MG63 (cell line): ENCODE results near the gene DPP10. TPM values are rescaled to one million over a fixed set of nuclear protein-coding genes. Genes with fewer than 3 reads are reported as not detected.
"Not testable (repeated sequence)": the region's sequence is repeated elsewhere in the genome, so short reads cannot be mapped to it uniquely, and the experiment has no call there.

ENCODE experiments used
- DNase-seq: peaks from one replicate; pipeline ENCODE4 v3.0.0-alpha.2; 2020
- H3K27me3 ChIP-seq: fragments of 250-450 bp; sonication (Bioruptor Pico); 2 replicates; pipeline ENCODE4 v1.5.1; 2020; ENCODE audit warnings: mild to moderate bottlenecking, moderate library complexity
- H3K36me3 ChIP-seq: fragments of 250-450 bp; sonication (Bioruptor Pico); 2 replicates; pipeline ENCODE4 v1.5.1; 2020; ENCODE audit warnings: mild to moderate bottlenecking, moderate library complexity
- H3K4me3 ChIP-seq: fragments of 250-450 bp; sonication (Bioruptor Pico); 2 replicates; pipeline ENCODE4 v1.5.1; 2020; ENCODE audit warnings: mild to moderate bottlenecking, moderate library complexity
- H3K9me3 ChIP-seq: fragments of 250-450 bp; sonication (Bioruptor Pico); 2 replicates; pipeline ENCODE4 v1.5.1; 2020; ENCODE audit warnings: mild to moderate bottlenecking, moderate library complexity
- total RNA-seq: library from RNA; depleted of rRNA; stranded (reverse); fragments of >200 nt; shearing (Covaris generic); gene quantifications from 2 replicates; pipeline ENCODE4 v1.2.3, GENCODE V29; 2014; ENCODE audit warnings: low replicate concordance

Gene DPP10
- total RNA-seq, 1 experiment from 2014 or later: 6.4 TPM

DNA sequence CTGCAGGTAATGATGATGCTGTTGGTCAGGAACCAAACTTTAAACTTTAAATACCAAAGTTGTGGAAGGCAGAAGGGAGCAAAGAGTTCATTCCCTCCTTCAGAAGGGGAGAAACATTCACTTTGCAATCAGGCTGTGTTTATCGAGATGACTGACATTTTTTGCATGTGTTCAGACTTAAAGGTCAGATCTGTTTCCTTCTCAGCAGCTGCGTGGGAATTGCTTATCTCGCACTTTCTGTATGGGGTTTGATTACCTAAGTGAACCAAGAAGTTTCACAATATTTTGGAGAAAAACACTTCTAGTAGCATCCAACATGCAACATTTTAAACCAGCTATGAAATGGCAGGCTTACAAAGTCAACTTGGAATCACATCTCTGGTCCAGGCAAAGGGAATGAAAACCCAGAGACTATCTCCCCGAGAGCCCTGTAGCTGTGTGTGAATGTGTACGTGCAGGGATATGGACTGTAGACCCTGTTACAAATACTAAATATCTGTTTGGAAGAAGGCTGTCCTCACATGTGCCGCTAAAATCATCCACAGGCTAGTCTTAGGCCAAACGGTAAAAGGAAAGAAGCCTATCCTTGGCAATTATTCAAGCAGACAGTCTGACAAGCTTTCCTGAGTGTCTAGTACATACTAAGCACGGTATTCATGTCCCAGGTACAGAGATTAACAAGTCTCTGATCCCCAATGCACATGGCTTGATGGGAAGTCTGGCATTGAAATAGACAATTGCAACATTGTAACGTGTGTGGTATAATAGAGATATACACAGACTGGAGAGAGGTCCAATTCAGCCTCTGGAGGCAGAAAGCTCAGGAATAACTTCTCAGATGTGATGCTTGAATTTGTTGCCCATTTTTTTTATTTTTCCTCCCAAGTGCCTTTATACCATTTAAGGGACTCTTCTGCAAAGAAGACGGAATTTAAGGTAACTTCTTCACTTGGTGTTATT is 483.1 kb downstream of the DPP10 start:
- DNase-seq: no peak
- no peak overlapping the region for H3K4me3 ChIP-seq
- no peaks in the 10 kb centered on the region for H3K36me3 ChIP-seq
- no peaks in the 10 kb centered on the region for H3K27me3 ChIP-seq
- no peaks in the 10 kb centered on the region for H3K9me3 ChIP-seq

DNA sequence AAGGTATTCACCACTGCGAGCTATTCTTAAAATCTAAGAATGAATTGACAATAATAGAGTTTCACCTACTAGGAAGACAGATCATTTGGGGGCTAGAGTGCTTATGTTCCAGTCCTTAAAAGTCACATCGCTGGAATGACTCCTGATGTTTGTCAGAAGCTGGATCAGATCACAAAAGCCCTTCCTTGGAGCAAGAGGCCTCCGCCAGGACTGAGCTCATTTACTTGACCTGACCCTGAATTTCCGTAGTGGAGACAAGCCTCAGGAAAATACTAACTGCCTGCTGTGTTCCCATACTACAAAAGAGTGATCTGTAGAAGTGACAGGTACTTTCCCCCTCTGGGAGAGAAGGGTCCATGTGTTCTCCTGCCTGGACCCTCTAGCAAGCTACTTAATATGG is 483.9 kb downstream of the DPP10 start:
- DNase-seq: no peak
- no peaks in the 10 kb centered on the region for H3K9me3 ChIP-seq
- H3K27me3 ChIP-seq: no peaks in the 10 kb centered on the region
- H3K36me3 ChIP-seq: no peaks in the 10 kb centered on the region
- no peak overlapping the region for H3K4me3 ChIP-seq

DNA sequence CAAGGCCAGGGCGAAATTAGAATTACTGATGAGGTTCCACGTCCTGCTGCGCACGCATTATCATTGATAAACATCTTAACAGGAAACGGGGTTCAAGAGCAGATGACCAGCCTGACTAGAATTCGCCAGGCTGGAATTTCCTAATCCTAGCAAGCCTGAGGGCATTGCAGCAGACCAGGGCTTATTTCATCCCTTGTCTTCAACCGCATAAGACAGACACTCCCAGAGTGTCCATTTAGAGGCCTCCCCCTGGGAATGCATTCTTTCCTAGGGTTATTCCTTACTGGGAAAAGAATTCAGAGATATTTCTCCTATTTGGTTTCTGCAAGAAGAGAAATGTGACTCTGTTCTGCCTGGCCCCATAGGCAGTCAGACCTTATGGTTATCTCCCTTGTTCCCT is 486.8 kb downstream of the DPP10 start:
- H3K27me3 ChIP-seq: no peaks in the 10 kb centered on the region
- no peak for DNase-seq
- H3K9me3 ChIP-seq: no peaks in the 10 kb centered on the region
- no peak overlapping the region for H3K4me3 ChIP-seq
- H3K36me3 ChIP-seq: no peaks in the 10 kb centered on the region

DNA sequence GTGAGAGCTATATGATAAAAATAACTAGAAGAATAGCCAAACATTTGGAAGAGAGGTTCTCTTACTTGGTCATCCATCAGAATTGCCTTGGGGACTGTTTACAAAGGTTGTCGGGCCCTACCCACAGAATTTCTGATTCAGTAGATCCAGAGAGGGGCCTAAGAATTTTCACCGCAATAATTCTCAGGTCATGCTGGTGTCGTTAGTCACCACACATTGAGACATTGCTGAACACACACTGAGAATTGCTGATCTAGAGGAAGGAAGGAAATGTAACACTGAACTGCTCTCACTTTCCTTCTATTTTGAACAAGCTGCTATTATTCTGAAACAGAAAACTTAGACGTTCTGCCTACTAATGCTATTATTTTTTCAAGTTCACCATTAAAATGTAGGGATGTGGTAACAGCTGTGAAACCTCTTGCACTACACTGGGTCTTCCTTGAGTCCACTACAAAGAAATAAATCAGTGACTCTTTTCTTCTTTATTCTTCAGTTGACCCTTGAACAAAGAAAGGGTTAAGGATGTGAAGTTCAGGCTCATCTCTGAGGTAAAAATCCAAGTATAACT is 491.3 kb downstream of the DPP10 start:
- Histone ChIP-seq H3K4me3 (no peak overlapping the region), H3K27me3 (no peaks in the 10 kb centered on the region), H3K36me3 (no peaks in the 10 kb centered on the region), H3K9me3 (no peaks in the 10 kb centered on the region)
- no peak for DNase-seq

DNA sequence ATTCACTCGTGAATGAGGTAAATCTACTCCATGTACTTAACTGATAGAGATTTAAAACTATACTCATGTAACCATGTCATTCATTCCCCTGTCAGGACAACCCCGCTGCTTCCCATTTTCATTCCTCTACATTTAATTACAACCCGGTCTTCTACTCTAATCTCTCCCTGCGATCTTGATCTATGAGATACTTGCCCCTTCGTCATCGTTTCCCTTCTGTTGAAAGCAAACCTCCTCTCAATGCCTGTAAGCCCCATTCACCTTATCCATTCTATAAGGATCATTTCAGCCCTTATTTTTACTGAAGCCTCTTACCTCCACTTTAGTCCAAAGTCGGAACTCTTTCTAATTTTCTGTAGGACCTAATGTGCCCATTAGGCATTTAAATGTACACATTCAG is 492.6 kb downstream of the DPP10 start:
- H3K27me3 ChIP-seq: no peaks in the 10 kb centered on the region
- H3K9me3 ChIP-seq: no peaks in the 10 kb centered on the region
- H3K36me3 ChIP-seq: no peaks in the 10 kb centered on the region
- no peak overlapping the region for H3K4me3 ChIP-seq
- no peak for DNase-seq

DNA sequence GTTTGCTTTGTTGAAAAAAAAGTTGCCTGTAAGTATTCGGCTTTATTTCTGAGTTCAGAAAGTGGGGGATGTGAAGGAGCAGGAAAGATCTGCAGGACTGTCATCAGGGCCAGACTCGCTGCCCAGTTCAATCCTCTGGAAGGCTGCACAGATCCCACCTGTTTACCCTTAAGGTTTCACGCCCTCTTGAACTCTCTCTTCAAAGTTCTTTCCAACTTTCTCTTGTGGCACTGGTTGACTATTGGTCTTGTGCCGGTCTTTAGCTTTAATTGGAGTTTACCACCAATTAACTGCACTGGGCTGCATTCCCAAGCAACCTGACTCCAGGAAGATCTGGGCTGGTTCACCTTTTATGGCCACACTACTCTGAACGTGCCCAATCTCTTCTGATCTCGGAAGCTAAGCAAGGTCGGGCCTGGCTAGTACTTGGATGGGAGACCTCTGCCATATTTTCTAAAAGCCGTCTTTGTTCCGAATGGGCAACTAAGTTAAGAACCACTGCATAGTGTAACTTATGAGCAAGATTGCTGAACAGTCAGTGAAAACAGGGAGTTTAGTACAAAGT is 495.0 kb downstream of the DPP10 start:
- DNase-seq: no peak
- Histone ChIP-seq H3K9me3 (no peaks in the 10 kb centered on the region), H3K36me3 (no peaks in the 10 kb centered on the region)

DNA sequence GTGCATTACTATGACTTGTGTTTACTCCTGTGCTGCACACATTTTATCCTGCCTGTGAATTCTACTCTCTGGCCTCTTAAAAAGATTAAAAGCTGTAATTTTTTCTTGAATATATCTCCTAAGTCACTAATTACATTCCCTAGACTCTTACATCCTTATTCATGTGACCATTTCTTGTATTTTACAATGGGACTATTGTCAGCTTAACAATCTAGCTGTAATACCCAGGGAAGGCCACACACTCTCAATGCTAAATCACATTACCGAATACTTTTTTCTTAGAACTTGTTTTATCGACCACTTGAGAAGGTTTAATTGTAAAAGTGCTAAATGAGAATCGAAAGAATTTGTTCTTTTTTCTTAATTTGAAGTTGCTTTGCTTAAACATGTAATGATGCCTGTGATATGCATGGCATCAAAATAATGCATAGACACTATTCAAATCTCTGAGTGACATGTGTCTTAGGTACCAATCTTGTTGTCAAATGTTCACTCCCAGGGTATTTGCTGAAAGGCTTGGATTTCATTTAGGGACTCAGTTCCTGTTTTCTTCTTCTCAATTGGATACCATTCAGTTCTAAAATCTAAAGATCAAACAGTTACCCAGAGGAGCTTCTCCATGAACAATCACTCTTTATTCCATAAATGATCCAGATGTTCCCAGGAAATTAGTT is 498.5 kb downstream of the DPP10 start:
- H3K27me3 ChIP-seq: no peaks in the 10 kb centered on the region
- no peak overlapping the region for H3K4me3 ChIP-seq
- DNase-seq: no peak
- no peaks in the 10 kb centered on the region for H3K9me3 ChIP-seq
- H3K36me3 ChIP-seq: no peaks in the 10 kb centered on the region

More for the DNA sequence above, 495.0 kb downstream of the DPP10 start:
- Histone ChIP-seq H3K4me3 (no peak overlapping the region), H3K27me3 (no peaks in the 10 kb centered on the region)

DNA sequence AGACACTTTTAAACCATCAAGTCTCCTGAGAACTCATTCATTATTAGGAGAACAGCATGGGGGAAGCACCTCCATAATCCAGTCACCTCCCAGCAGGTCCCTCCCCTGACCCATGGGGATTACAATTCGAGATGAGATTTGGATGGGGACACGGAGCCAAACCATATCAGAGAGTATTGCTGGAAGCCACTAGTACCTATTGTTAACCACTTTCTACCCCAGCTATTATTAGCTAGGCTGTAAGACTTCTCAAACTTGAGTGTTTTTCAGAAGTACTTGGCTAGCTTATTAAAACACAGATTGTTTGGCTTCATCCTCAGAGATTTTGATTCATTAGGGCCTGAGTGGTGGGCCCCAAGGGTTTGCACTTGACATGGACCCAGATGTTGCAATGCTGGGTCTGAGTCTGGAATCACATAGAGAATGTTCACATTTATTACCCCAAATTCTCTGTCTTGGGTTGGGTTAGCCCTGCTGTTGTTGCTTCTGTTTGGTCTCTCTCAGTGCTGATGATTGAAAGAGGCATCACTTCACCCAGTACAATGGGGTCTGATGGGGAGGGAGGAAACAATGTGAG is 506.9 kb downstream of the DPP10 start:
- DNase-seq: no peak
- Histone ChIP-seq H3K9me3 (no peaks in the 10 kb centered on the region), H3K36me3 (no peaks in the 10 kb centered on the region), H3K4me3 (no peak overlapping the region), H3K27me3 (no peaks in the 10 kb centered on the region)

DNA sequence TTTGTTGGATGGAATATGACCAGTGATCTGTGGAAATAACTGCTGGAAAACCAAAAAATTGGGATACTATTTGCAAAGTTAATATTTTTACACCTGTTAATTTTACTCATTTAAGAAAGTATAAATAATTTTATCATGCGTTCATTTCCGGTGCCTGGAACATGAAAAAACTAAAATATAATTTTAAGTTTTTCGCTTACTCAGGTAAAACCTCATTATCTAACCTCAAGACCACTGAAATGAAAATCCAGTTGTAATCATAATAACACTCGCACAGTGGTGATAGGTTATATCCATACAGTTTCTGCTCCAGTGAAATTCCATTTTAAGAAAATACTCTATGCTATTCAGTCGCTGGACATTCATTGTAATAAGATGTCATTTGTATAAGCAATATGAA is 517.9 kb downstream of the DPP10 start:
- Histone ChIP-seq H3K36me3 (no peaks in the 10 kb centered on the region), H3K27me3 (no peaks in the 10 kb centered on the region), H3K4me3 (no peak overlapping the region), H3K9me3 (peaks cover 4% of the 10 kb centered on the region; the same call in 1 of the 2 replicates)
- DNase-seq: no peak

DNA sequence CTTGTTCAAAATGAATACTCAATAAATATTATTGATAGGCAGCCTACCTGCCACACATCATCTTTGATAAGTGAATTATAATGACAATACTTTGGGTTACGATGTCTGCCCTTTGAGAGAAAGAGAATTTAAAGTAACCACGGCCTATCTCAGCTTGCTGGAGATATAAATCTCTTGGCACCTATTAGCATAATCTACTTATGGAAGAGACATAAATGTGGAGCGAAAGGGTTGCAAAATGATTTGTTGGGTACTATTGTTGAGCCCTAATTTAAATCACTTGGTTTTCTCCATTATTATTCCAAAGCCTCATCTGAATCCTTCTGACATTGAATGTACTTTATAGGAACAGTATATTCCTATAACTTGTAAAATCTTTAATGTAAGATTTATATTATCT is 520.1 kb downstream of the DPP10 start:
- DNase-seq: no peak
- no peaks in the 10 kb centered on the region for H3K27me3 ChIP-seq
- H3K36me3 ChIP-seq: no peaks in the 10 kb centered on the region
- H3K9me3 ChIP-seq: no peaks in the 10 kb centered on the region
- no peak overlapping the region for H3K4me3 ChIP-seq

DNA sequence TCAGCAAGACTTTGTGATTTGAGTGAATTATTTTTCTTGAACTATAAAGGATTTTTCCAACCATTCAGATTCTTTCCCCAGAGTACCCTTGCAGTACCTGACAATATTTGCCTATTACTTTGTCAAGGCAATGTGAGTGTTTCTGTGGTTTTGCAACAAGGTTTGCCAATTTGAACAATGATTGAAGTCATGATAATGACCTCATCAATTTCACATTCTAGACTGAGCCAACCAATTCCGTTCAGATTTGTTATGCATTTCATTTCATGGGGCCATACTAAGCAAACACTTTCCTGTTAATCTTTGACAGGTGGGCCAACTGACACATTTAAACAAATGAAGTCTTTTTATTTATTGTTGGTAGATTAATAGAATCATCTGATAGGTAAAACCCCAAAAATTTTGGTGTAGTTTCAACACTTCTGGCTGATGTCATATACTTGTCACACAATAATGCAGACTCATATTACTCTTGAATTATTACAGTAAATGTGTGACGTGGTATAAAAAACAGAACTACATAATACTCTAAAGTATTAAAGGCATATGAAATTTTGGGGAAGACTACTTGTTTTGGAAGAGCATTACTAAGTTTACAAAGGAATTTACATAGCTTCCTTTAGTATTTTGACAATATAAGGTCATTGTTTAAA is 526.4 kb downstream of the DPP10 start:
- no peak for DNase-seq
- H3K4me3 ChIP-seq: no peak overlapping the region
- H3K36me3 ChIP-seq: no peaks in the 10 kb centered on the region
- H3K27me3 ChIP-seq: no peaks in the 10 kb centered on the region
- no peaks in the 10 kb centered on the region for H3K9me3 ChIP-seq

DNA sequence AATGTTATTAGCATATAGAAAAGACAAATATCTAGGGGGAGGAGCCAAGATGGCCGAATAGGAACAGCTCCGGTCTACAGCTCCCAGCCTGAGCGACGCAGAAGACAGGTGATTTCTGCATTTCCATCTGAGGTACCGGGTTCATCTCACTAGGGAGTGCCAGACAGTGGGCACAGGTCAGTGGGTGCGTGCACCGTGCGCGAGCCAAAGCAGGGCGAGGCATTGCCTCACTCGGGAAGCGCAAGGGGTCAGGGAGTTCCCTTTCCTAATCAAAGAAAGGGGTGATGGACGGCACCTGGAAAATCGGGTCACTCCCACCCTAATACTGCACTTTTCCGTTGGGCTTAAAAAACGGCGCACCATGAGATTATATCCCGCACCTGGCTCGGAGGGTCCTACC is 561.9 kb downstream of the DPP10 start:
- H3K27me3 ChIP-seq, H3K4me3 ChIP-seq, H3K9me3 ChIP-seq, DNase-seq, H3K36me3 ChIP-seq: not testable (repeated sequence)

DNA sequence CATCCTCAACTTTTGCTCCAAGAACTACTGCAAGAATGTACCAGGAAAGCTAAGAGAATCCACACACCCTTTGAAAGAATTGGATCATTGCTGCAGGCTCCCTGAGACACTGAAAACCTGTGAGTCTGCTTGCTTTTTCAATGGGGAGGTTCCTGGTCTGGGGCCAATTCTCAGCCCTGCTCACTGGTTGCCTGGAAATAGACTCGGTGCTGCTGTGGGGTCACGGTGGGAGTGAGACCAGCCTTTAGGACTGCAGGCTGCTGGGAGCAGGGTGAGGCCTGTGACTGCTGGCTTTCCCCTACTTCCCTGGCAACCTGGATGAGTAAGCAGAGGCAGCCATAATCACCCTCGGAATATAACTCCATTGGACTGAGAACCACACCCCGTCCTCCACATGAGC is 569.3 kb downstream of the DPP10 start:
- Histone ChIP-seq H3K4me3 (no peak overlapping the region), H3K27me3 (no peaks in the 10 kb centered on the region)
- DNase-seq: no peak

DNA sequence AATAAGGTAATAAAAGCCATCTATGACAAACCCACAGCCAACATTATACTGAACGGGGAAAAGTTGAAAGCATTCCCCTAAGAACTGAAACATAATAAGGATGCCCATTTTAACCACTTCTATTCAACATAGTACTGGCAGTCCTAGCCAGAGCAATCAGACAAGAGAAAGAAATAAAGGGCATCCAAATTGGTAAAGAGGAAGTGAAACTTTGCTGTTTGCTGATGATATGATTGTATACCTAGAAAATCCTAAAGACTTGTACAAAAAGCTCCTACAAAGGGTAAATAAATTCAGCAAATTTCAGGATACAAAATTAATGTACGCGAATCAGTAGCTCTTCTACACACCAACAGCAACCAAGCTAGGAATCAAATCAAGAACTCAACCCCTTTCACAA is 579.6 kb downstream of the DPP10 start:
- not testable (repeated sequence) for H3K4me3 ChIP-seq, DNase-seq, H3K9me3 ChIP-seq, H3K36me3 ChIP-seq, H3K27me3 ChIP-seq

More for the DNA sequence above, 569.3 kb downstream of the DPP10 start:
- Histone ChIP-seq H3K9me3 (no peaks in the 10 kb centered on the region), H3K36me3 (no peaks in the 10 kb centered on the region)

DNA sequence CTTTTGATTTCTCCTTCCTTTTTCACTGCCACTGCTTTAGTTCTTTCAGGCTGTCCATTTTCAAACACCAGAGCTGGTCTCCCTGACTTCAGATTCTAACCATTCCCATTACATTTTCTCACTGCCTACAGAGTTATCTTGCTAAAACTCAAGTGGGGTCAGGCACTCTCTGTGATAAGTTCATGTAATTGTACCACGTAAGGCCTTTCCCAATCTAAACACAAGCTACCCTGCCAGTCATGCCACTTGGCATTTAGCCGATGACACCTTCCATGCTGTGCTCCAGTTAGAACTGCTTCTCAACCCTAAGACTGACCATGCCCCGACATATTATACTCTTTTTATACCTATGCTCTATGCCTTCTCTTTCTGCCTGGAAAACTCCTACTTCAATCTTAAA is 592.4 kb downstream of the DPP10 start:
- Histone ChIP-seq H3K4me3 (no peak overlapping the region), H3K9me3 (no peaks in the 10 kb centered on the region), H3K27me3 (no peaks in the 10 kb centered on the region), H3K36me3 (no peaks in the 10 kb centered on the region)
- DNase-seq: no peak

DNA sequence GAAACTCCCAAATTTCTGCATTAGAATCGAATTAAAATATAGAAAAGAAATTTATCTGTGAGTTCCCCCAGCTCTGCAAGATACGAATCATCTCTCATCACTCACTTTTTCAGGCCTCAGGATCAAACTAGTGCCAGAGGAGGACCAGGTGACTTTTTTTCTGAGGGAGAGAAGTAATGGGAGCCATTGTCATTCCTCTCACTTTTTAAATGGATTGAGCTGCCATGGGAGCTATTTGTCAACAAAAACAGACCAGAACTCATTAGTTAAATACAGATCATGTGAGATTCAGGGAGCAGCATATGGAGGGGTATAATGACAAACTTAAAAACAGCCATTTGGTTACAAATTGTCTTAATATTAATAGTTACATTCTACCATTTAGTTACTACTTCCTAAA is 594.4 kb downstream of the DPP10 start:
- no peaks in the 10 kb centered on the region for H3K9me3 ChIP-seq
- no peak for DNase-seq
- no peak overlapping the region for H3K4me3 ChIP-seq
- H3K27me3 ChIP-seq: no peaks in the 10 kb centered on the region
- no peaks in the 10 kb centered on the region for H3K36me3 ChIP-seq
